HG03095 (cell line): ENCODE data around the gene SARNP.
"Not testable (repeated sequence)": the region's sequence is repeated elsewhere in the genome, so short reads cannot be mapped to it uniquely, and the experiment has no call there.

Experiments used
- ATAC-seq: cut with Tn5 transposase; IDR thresholded peaks from one replicate; pipeline ENCODE4 v1.9.1; 2021; ENCODE audit warnings: moderate library complexity; ENCODE audit not compliant: unreplicated experiment

Gene SARNP

GRCh38 chr12:55817345-55818139, at the start of gene SARNP, which contains the start of gene ORMDL2:
TSS of gene SARNP (minus strand) at chr12:55817724. CDS start at chr12:55817701, 23 bp downstream.
TSS of gene ORMDL2 (plus strand) at chr12:55818041. CDS start at chr12:55819000, 959 bp downstream.
- ATAC-seq = peak; percentile 97

DNA sequence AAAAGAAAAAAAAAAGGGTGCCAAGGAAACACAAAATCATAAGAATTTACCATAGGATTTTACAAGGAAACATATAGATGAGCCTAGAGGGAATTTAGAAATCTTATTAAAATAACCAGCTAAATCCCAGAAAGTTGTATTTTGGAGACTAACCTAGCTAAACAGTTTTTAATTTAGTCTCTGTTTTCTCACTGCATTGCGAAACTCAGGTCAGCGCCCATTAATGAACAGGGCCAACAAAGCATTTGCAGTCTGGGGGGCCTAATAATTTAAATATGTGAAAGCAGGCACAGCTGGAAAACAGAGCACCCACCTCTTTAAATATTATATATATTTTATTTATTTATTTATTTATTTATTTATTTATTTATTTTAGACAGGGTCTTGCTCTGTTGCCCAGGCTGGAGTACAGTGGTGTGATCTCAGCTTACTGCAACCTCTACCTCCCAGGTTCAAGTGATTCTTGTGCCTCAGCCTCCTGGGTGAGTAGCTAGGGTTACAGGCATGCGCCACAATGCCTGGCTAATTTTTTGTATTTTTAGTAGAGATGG, 49.0 kb upstream of the SARNP start:
- ATAC-seq = not testable (repeated sequence)

DNA sequence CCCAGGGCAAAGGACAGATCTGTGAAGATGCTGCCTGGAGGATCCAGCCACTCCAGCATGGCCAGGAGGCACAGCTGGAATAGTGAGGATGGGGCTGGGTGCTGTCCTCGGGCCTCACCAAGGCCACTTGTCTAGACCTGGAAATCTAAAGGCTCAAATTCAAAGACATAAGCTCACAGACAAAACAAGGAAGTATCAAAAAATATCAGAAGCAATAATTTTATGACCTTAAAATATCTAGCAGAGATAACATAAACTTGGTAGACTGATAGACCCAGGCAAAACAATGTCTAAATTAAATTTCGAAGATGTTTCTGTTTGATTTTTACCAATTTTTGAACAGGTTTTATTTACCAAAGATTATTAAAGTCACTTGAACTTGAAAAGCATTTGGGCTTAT, 47.8 kb upstream of the SARNP start:
- ATAC-seq = no peak

- not testable (repeated sequence) for ATAC-seq
These were observed 45.4 kb upstream of the SARNP start for GRCh38 chr12:55862931-55863330.

DNA sequence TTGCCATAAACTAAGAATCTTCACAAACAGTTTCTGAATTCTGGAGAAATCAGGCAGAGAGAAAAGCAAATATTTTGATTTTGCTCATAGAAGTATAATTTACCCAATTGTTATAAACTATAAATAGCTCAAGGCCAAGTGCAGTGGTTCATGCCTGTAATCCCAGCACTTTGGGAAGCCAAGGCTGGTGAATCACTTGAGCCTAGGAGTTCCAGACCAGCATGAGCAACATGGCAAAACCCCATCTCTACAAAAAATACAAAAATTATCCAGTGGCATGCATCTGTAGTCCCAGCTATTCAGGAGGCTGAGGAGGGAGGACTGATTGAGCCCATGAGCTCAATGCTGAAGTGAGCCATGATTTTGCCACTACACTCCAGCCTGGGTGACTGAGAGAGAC, 44.8 kb upstream of the SARNP start:
- no peak for ATAC-seq

GRCh38 chr12:55861871-55862270, 44.3 kb upstream of the SARNP start:
- no peak for ATAC-seq

DNA sequence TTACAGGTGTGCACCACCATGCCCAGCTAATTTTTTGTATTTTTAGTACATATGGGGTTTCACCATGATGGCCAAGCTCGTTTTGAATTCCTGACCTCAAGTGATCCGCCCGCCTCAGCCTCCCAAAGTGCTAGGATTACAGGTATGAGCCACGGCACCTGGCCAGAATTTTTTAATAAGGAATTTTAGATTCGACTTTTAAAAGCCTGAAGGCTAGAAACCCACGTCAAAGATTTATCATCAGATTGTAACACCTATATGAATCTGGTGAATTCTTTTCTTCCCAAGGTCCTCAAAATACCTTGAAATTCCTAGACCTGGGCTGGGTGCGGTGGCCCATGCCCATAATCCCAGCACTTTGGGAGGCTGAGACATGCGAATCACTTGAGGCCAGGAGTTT, 43.9 kb upstream of the SARNP start:
- no peak for ATAC-seq

- ATAC-seq = no peak
These were observed 35.2 kb upstream of the SARNP start for GRCh38 chr12:55852740-55853139.

DNA sequence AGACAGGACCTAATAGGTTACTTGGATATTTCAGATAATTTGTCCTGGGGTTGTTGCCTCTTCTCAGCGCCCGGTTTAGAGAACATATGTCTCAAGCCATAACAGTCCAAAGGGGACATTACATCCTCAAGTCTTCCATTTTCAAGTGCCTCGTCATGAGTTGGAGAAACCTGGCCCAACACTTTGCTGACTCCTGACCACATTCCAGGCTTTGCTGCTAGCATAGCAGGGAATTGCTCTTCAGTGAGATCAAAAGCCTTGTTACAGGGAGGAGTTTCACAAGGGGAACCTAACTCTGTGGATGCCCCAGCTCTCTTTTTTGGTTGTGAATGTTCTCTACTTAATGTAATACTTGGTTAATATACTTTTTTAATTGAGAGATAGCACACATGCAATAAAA, 33.4 kb upstream of the SARNP start:
- no peak for ATAC-seq

- no peak for ATAC-seq
These were observed 32.9 kb upstream of the SARNP start for GRCh38 chr12:55850401-55850800.

DNA sequence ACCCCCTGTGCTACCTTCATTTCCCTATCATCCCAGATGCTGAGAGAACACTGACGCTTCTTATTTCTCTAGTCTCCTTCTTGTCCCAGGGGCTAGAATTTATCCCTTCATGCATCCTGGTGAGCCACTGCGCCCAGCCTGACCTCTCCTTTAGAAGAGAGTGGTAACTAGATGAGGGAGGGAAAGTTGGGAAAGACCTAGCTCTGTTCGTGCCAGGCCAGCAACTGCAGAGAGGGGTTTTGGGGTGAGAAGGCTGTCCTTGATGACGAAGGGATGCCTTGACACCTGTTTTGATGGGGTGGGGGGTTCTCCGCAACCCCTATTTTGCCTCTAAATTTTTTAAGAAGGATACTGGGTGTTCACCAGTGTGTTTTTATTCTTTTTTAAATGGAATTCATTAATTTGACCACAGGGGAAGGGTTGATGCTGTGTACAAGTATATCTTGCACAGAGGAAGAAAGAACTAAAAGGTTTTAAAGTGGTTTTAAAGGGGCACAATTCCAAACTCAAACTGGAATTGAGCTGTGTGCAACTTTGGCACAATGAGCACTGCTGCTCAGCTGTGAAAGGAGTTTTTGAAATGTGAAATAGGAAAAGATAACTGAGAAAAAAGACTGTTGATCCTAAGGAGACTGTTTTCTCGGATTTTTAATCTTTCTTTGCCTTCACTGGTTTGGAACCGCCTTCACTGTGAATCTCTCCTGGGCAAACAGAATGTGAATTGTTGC, 32.3 kb upstream of the SARNP start:
- ATAC-seq = no peak

DNA sequence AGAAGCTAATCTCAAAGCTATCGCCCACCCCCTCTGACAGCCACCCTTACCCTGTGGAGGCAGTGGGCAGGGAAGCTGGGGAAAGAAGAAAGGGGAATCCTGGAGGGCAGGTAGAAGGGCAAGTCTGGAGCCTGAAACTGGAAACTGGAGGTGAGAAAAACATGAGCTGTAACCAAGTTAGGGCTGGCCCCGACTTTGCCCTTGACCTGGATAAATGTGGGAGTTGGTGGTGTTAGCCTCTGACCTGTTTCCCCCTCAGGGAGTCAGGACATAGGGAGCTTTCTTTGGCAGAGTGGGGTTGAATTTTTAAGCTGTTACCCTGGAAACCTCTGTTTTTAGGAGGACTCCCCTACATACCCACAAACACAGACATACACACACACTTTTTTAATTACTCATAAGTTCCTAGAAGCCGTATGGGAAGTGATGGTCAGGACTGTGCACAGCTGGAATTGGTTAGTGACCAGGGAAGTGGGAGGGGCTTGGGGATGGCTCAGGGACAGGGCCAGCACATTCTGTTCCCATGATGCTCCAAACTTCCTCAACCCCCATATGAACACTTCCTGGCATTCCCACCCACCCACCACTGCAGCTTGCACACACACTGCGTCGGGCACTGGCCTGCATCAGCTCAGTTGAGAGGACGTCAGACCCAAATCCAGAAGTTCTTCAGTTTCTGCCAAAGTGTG, 30.2 kb upstream of the SARNP start:
- no peak for ATAC-seq

GRCh38 chr12:55847033-55847432, 29.5 kb upstream of the SARNP start:
- no peak for ATAC-seq

GRCh38 chr12:55845785-55846496, 28.4 kb upstream of the SARNP start:
- no peak for ATAC-seq

DNA sequence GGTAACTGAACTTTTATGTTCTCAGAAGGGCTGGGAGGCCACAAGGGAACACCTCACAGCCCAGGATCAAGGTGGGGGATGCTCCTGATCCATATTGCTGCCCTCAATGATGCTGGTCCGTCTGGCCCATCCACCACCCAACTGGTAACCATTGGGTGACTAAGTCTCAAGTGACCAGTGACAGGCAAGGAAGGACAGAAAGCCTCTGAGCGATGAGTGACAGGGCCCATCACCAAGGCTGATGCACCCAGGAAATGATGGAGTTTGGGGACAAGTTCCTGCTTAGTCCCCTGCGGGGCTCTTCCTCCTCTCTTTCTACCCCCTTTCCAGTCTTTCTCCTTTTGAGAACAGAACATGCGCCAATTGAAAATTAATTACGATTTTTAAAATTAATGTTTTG, 27.8 kb upstream of the SARNP start:
- ATAC-seq = no peak

DNA sequence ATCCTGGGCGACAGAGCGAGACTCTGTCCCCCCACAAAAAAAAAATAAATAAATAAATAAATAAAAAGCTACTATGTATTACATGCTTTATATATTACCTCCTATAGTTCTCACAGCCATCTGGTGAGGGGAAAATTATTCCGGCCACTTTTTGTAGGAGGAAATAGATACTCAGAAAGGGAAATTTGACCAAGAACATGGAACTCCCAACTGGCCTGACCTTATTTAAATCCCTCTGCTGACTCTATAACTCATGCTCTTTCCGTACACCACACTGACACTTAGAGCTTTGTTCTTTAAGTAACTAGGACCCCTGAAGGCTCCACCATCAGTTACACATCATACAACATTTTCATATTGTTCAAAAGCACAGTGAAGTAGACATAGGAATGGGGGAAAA, 27.4 kb upstream of the SARNP start:
- ATAC-seq = no peak

DNA sequence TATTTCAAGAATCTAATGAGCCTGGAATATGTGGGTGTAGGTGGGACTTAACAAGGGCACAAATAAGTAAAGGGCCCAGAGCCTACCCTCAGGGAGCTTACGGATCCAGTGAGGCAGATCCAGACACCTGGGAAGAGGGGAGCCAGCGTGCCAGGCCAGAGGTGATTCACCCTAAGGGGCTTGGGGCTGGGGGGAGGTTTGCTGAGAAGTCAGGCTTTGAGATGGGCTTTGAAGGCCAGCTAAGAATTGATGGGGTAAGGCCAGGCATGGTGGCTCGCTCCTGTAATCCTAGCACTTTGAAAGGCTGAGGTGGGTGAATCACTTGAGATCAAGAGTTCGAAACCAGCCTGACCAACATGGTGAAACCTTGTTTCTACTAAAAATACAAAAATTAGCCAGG, 25.9 kb upstream of the SARNP start:
- ATAC-seq = no peak

DNA sequence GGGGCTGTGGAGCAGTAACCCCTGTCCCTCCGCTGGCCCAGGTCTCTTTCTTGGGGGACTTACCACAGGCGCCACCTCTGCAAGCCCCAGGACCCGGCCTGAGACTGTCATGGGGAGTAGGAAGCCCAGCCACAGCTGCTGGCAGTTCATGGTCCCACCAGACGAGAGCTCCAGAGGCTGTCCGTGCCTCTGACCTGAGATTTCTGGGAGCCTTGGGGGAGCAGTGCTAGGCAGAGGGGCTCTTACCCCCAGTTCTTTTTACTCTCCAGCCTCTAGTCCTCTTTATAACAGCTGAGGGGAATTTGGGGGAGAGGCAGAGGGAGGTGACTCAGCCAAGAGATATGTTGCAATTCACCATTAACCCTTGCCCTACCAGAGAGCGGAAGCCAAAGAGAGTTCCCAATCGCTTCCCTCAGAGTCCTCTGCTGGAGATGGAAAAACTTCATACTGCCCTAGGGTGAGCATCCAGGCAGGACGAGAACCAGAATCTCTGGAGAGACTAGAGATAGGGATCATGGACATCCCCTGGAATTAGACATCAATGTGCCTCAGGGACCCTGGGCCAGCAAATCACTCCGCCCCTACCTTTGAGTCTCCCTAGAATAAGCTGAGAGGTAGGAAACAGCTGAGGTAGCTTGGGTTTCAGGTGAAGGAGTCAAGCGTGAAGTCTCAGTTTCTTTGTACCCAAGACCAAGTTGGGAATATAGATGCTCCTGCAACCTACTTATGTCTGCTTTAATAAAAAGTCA, 25.3 kb upstream of the SARNP start, which contains the start of gene MMP19:
MMP19 (minus strand) TSS at position 256 of the 749 bp plus-strand sequence; CDS start at position 150, 106 bp downstream.
- ATAC-seq = no peak

GRCh38 chr12:55840581-55841351, 23.2 kb upstream of the SARNP start:
- ATAC-seq = no peak
